Esophagus squamous epithelium (tissue), 5 donors: ENCODE data around the gene TFRC. TPM values are rescaled to one million over a fixed set of nuclear protein-coding genes. Genes with fewer than 3 reads are reported as not detected.
"Not testable (repeated sequence)": the region's sequence is repeated elsewhere in the genome, so short reads cannot be mapped to it uniquely, and the experiment has no call there.

ENCODE experiments used
- DNase-seq: peaks from one replicate; lab custom pipeline; 2025; lab: John Stamatoyannopoulos, UW
- H3K27ac ChIP-seq, 4 donors: fragments of 200-600 bp; sonication (generic); one replicate each; pipeline ENCODE4 v1.5.1; 2016 to 2019; ENCODE audit warnings: mild to moderate bottlenecking in 1 of 4
- H3K27me3 ChIP-seq, 4 donors: fragments of 200-600 bp; sonication (generic); 1 replicate in 3 of 4; 2 replicates in 1 of 4; pipeline versions ENCODE4 v1.5.1 to v1.6.0; 2017 to 2021; ENCODE audit warnings: antibody characterized with exemption in 1 of 4
- H3K36me3 ChIP-seq, 3 donors: fragments of 200-600 bp; sonication (generic); one replicate each; pipeline ENCODE4 v1.5.1; 2016 to 2019
- H3K4me1 ChIP-seq, 3 donors: fragments of 200-600 bp; sonication (generic); one replicate each; pipeline ENCODE4 v1.5.1; 2017 to 2019
- H3K4me3 ChIP-seq, 4 donors: fragments of 200-600 bp; sonication (generic); 1 replicate in 3 of 4; 2 replicates in 1 of 4; pipeline ENCODE4 v1.5.1; 2016 to 2019; ENCODE audit warnings: mild to moderate bottlenecking in 2 of 4, moderate library complexity in 1 of 4
- H3K9me3 ChIP-seq, 3 donors: fragments of 200-600 bp; sonication (generic); one replicate each; pipeline ENCODE4 v1.5.1; 2016 to 2019
- POLR2A ChIP-seq, 4 donors: fragments of 450-650 bp; IDR thresholded peaks; one replicate each; pipeline ENCODE4 v1.6.1; 2017; ENCODE audit warnings: antibody characterized with exemption in 4 of 4, mild to moderate bottlenecking in 4 of 4, moderate library complexity in 3 of 4
- WGBS, 2 donors: methylation state at CpG; one replicate each; pipeline ENCODE4 v1.1.5; 2018; 5-methylcytosine and 5-hydroxymethylcytosine counted together
- intact Hi-C: fragments of 100-400 bp; cut with DNase I; formaldehyde crosslinking; loops from one replicate; pipeline ENCODE4 v1.15.0; 2022
- total RNA-seq, 4 donors: library from RNA; depleted of rRNA; stranded (reverse); fragments of >200 nt; gene quantifications; one replicate each; pipeline ENCODE4 v1.1.0, GENCODE V29; 2016
- TF ChIP-seq, protein P1 (sequence below), 6 experiments: fragments of 450-650 bp in 4 of 6; fragments of 200-600 bp in 2 of 6; sonication (generic) in 2 of 6; IDR thresholded peaks; one replicate each; pipeline ENCODE4 v1.5.1; 2016 to 2019; ENCODE audit warnings: antibody characterized with exemption in 6 of 6, mild to moderate bottlenecking in 4 of 6, moderate library complexity in 4 of 6
- donor health status: DM: yes; HTN: yes; CAD: no.

Gene TFRC
- total RNA-seq, 4 donors from 2014 or later: 71.0 to 202 (median 151) TPM

DNA sequence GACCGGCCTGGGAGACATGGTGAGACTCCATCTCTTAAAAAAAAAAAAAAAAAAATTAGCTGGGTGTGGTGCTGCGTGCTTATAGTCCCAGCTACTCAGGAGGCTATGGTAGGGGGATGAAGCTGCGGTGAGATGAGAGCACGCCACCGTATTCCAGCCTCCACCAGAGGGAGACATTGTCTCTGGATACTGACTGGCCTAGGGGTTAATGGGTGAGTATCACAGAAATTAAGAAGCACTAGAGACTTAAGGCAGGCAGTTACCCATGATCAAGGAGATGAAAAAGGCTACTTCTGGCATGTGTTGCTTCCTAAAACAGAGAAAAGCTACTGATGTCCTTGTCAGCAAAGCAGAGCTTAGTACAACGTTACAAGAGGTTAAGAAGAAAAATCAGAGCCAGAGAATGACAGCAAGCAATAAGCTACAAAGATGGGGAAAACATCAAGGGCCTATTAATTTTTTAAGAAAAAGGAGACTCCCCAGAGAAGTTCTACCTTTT lies 8.6 kb downstream of the TFRC start:
- Histone ChIP-seq H3K27ac (no peak overlapping the region), H3K36me3 (peaks cover 0 to 86% (median 49%) of the 10 kb centered on the region in 3 donors), H3K9me3 (no peaks in the 10 kb centered on the region), H3K4me3 (no peak overlapping the region), H3K27me3 (no peaks in the 10 kb centered on the region), H3K4me1 (peaks cover 0 to 13% (median 0%) of the 10 kb centered on the region in 3 donors)
- TF ChIP-seq, protein P1, sequence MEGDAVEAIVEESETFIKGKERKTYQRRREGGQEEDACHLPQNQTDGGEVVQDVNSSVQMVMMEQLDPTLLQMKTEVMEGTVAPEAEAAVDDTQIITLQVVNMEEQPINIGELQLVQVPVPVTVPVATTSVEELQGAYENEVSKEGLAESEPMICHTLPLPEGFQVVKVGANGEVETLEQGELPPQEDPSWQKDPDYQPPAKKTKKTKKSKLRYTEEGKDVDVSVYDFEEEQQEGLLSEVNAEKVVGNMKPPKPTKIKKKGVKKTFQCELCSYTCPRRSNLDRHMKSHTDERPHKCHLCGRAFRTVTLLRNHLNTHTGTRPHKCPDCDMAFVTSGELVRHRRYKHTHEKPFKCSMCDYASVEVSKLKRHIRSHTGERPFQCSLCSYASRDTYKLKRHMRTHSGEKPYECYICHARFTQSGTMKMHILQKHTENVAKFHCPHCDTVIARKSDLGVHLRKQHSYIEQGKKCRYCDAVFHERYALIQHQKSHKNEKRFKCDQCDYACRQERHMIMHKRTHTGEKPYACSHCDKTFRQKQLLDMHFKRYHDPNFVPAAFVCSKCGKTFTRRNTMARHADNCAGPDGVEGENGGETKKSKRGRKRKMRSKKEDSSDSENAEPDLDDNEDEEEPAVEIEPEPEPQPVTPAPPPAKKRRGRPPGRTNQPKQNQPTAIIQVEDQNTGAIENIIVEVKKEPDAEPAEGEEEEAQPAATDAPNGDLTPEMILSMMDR (IDR thresholded peaks at IDR 0.05): peak; percentile 58 to 85 (median 80)
- no peak for TF ChIP-seq POLR2A (IDR thresholded peaks at IDR 0.05)
- no peak for DNase-seq
- intact Hi-C loops: loop anchor here (2.0 kb wide), 1 partner anchor 123 kb away; no protein-coding TSS in a partner anchor
- WGBS, 2 donors: 10 to 13% methylated on average over 5 to 6 of the region's 6 CpGs

DNA sequence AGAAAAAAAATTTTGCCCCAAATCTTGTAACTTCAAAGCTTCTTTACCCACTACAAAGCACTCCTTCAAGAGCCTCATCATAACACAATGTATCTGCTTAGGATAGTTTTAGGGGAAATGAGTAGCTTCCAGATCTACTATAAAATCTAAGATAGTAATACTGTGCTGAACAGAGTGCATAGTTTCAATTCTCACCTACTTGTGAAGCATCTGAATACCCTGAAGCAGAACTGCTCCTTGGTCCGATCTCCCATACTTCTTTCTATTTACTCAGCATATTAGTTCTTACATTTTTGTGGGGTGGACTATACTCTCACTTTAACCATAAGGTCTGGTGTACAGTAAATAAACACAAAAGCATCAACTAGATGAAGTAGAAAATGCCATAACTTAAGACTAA lies 9.6 kb downstream of the TFRC start:
- Histone ChIP-seq H3K27me3 (no peaks in the 10 kb centered on the region), H3K4me1 (peaks cover 0 to 3% (median 0%) of the 10 kb centered on the region in 3 donors), H3K36me3 (peaks cover 3 to 96% (median 59%) of the 10 kb centered on the region in 3 donors), H3K27ac (no peak overlapping the region), H3K9me3 (no peaks in the 10 kb centered on the region), H3K4me3 (no peak overlapping the region)
- WGBS, 2 donors: 65 to 90% methylated on average over 1 of the region's 1 CpG
- DNase-seq: no peak
- intact Hi-C loops: loop anchor here (2.0 kb wide), 1 partner anchor 124 kb away; no protein-coding TSS in a partner anchor
- TF ChIP-seq POLR2A (IDR thresholded peaks at IDR 0.05): no peak
- TF ChIP-seq, protein P1 (IDR thresholded peaks at IDR 0.05): no peak

DNA sequence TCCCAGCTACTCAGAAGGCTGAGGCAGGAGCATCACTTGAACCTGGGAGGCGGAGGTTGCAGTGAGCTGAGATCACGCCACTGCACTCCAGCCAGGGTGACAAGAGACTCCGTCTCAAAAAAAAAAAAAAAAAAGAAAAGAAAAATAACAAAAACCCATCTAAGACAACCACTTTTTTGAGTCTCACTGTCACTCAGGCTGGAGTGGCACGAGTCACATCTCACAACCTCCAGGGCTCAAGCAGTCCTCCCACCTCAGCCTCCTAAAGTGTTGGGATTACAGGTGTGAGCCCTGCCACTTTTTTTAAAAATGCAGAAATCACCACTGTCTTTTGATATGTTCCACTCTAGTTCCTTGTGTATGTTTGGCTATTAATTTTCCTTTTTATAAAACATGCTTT lies 13.1 kb downstream of the TFRC start:
- H3K4me1 ChIP-seq, H3K9me3 ChIP-seq, H3K27me3 ChIP-seq, DNase-seq, H3K27ac ChIP-seq, intact Hi-C loops, H3K4me3 ChIP-seq: not testable (repeated sequence)
- 81 to 98% methylated on average over 4 of the region's 4 CpGs for WGBS, 2 donors
- peaks cover 11 to 100% (median 75%) of the 10 kb centered on the region in 3 donors for H3K36me3 ChIP-seq

DNA sequence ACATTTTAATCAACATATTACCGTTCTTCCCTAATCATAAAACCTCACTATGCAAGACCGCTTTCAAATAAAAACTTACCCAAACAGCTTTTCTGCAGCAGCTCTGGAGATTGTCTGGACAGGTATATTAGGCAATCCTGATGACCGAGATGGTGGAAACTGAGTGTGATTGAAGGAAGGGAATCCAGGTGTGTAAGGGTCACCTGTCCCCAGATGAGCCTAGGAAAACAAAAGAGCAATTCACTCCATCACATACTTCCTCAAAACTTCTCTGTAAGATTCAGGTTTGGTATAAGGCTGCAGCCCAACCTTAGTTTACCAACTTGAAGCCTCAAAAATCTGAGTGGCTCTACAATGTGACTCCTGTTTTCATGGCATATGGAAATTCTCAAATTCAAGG lies 14.5 kb downstream of the TFRC start:
- no peaks in the 10 kb centered on the region for H3K27me3 ChIP-seq
- H3K36me3 ChIP-seq: peaks cover 11 to 100% (median 79%) of the 10 kb centered on the region in 3 donors
- H3K4me1 ChIP-seq: no peaks in the 10 kb centered on the region
- H3K9me3 ChIP-seq: no peaks in the 10 kb centered on the region
- no peak for TF ChIP-seq POLR2A (IDR thresholded peaks at IDR 0.05)
- TF ChIP-seq, protein P1 (IDR thresholded peaks at IDR 0.05): no peak
- DNase-seq: no peak
- no peak overlapping the region for H3K4me3 ChIP-seq
- intact Hi-C loops: no loop called here
- no peak overlapping the region for H3K27ac ChIP-seq
- WGBS, 2 donors: 77 to 88% methylated on average over 2 to 3 of the region's 3 CpGs

DNA sequence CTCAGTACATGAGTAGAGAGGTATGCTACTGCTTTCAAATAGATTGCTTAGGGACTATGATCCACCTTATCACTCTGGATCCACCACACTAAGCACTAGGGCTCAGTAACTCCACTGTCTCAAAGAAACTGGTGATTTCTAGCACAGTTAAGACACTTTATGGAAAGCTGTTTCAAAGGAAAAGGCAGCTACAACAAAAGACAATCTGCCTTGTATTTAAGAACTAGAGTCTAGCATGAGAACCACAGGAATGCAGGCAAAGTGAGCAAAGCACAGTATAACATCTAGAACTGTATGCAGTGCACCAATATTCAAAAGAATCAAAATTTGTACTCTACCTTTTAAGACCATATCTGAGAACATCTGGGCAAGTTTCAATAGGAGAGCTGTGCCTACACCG lies 17.9 kb downstream of the TFRC start:
- no peaks in the 10 kb centered on the region for H3K4me1 ChIP-seq
- peaks cover 19 to 100% (median 86%) of the 10 kb centered on the region in 3 donors for H3K36me3 ChIP-seq
- intact Hi-C loops: no loop called here
- no peaks in the 10 kb centered on the region for H3K27me3 ChIP-seq
- no peak overlapping the region for H3K4me3 ChIP-seq
- H3K27ac ChIP-seq: no peak overlapping the region
- no peak for DNase-seq
- WGBS, 2 donors: 92 to 94% methylated on average over 1 of the region's 1 CpG
- H3K9me3 ChIP-seq: no peaks in the 10 kb centered on the region
- TF ChIP-seq, protein P1 (IDR thresholded peaks at IDR 0.05): no peak
- no peak for TF ChIP-seq POLR2A (IDR thresholded peaks at IDR 0.05)
